OCI-LY1 (cell line): ENCODE results near the gene CEND1.

Source experiments
- H2AFZ ChIP-seq: fragments of 200-600 bp; sonication (generic), shearing (Covaris generic); 2 replicates; pipeline ENCODE4 v1.6.0; 2014; ENCODE audit warnings: antibody characterized with exemption, mild to moderate bottlenecking, low read length
- H3F3A ChIP-seq: fragments of 200-600 bp; sonication (generic), shearing (Covaris generic); 2 replicates; pipeline ENCODE4 v1.6.0; 2014; ENCODE audit warnings: mild to moderate bottlenecking, antibody characterized with exemption, low read length, moderate library complexity; ENCODE audit not compliant: insufficient read depth
- H3K27ac ChIP-seq: fragments of 200-600 bp; sonication (generic); 2 replicates; pipeline ENCODE4 v1.5.1; 2014; ENCODE audit warnings: low read length, mixed run types, mild to moderate bottlenecking, low read depth; ENCODE audit not compliant: poor library complexity, severe bottlenecking
- H3K27me3 ChIP-seq: fragments of 200-600 bp; sonication (generic); 2 replicates; pipeline ENCODE4 v1.6.0; 2014; ENCODE audit warnings: antibody characterized with exemption, mild to moderate bottlenecking, low read length, moderate library complexity; ENCODE audit not compliant: insufficient read depth
- H3K36me3 ChIP-seq: fragments of 200-600 bp; sonication (generic); 2 replicates; pipeline ENCODE4 v1.6.1; 2014; ENCODE audit warnings: mild to moderate bottlenecking, antibody characterized with exemption, low read length, moderate library complexity, mixed read lengths; ENCODE audit not compliant: insufficient read depth
- H3K4me1 ChIP-seq: fragments of 200-600 bp; sonication (generic); 2 replicates; pipeline ENCODE4 v1.5.1; 2014; ENCODE audit warnings: mild to moderate bottlenecking, low read length, moderate library complexity; ENCODE audit not compliant: insufficient read depth, severe bottlenecking
- H3K4me2 ChIP-seq: fragments of 200-600 bp; sonication (generic), shearing (Covaris generic); 2 replicates; pipeline ENCODE4 v1.6.1; 2014; ENCODE audit warnings: low read length
- H3K4me3 ChIP-seq: fragments of 200-600 bp; sonication (generic); 2 replicates; pipeline ENCODE4 v1.5.1; 2014; ENCODE audit warnings: low read length, low read depth, mild to moderate bottlenecking, mixed read lengths; ENCODE audit not compliant: poor library complexity, severe bottlenecking
- H3K79me2 ChIP-seq: fragments of 200-600 bp; shearing (Covaris generic); 2 replicates; pipeline ENCODE4 v1.6.1; 2016; ENCODE audit warnings: mixed run types, low read length, mixed read lengths; ENCODE audit not compliant: insufficient read depth
- H3K9ac ChIP-seq: fragments of 200-600 bp; sonication (generic), shearing (Covaris generic); 2 replicates; pipeline ENCODE4 v1.6.1; 2014; ENCODE audit warnings: mild to moderate bottlenecking, low read length, mixed read lengths
- H3K9me2 ChIP-seq: fragments of 200-600 bp; sonication (generic), shearing (Covaris generic); 2 replicates; pipeline ENCODE4 v1.6.1; 2014; ENCODE audit warnings: low read depth, mild to moderate bottlenecking, low read length, mixed read lengths
- H3K9me3 ChIP-seq: fragments of 200-600 bp; shearing (Covaris generic); 2 replicates; pipeline ENCODE4 v1.6.1; 2014; ENCODE audit warnings: low read length, mixed read lengths
- H4K20me1 ChIP-seq: fragments of 200-600 bp; sonication (generic), shearing (Covaris generic); 2 replicates; pipeline ENCODE4 v1.6.0; 2016; ENCODE audit warnings: mild to moderate bottlenecking, low read length; ENCODE audit not compliant: insufficient read depth
- CTCF ChIP-seq: fragments of 200-600 bp; sonication (generic), shearing (Covaris generic); IDR thresholded peaks from 2 replicates; pipeline ENCODE4 v1.5.1; 2017; ENCODE audit warnings: mild to moderate bottlenecking, antibody characterized with exemption, low read length, moderate library complexity, mixed read lengths
- EZH2 ChIP-seq: fragments of 200-600 bp; sonication (generic), shearing (Covaris generic); IDR thresholded peaks from 2 replicates; pipeline ENCODE4 v1.8.0; 2017; ENCODE audit warnings: borderline replicate concordance, mixed run types, mild to moderate bottlenecking, antibody characterized with exemption, low read length, moderate library complexity, mixed read lengths

The CEND1 gene

GRCh38 chr11:836274-836673 lies 46.4 kb upstream of the CEND1 start:
- Histone ChIP-seq H3K9ac (no peak overlapping the region), H3K9me3 (no peaks in the 10 kb centered on the region), H3K9me2 (no peaks in the 10 kb centered on the region), H3K36me3 (peaks cover 35% of the 10 kb centered on the region), H3K4me3 (no peak overlapping the region), H3K27me3 (peaks cover under 1% of the 10 kb centered on the region; the same call in 1 of the 2 replicates), H3F3A (no peaks in the 10 kb centered on the region), H2AFZ (no peak overlapping the region), H4K20me1 (no peaks in the 10 kb centered on the region), H3K79me2 (0 out of 2 replicates have a peak, but pooled peaks cover 2% of the 10 kb centered on the region), H3K4me1 (peaks cover 11% of the 10 kb centered on the region), H3K27ac (no peak overlapping the region), H3K4me2 (no peak overlapping the region)
- TF ChIP-seq EZH2 (no peak), CTCF (no peak)

GRCh38 chr11:834371-835316 lies 44.8 kb upstream of the CEND1 start:
- H3K4me2 ChIP-seq, result no peak overlapping the region
- no peak overlapping the region for H3K4me3 ChIP-seq
- H4K20me1 ChIP-seq, result no peaks in the 10 kb centered on the region
- H3K36me3 ChIP-seq, result peaks cover 22% of the 10 kb centered on the region
- no peak overlapping the region for H2AFZ ChIP-seq
- H3K27ac ChIP-seq, result no peak overlapping the region
- no peak overlapping the region for H3K9ac ChIP-seq
- TF ChIP-seq CTCF (no peak), EZH2 (no peak)
- H3K9me3 ChIP-seq, result no peaks in the 10 kb centered on the region
- H3F3A ChIP-seq, result no peaks in the 10 kb centered on the region
- peaks cover 7% of the 10 kb centered on the region for H3K27me3 ChIP-seq
- no peaks in the 10 kb centered on the region for H3K9me2 ChIP-seq
- no peaks in the 10 kb centered on the region for H3K79me2 ChIP-seq
- peaks cover 14% of the 10 kb centered on the region for H3K4me1 ChIP-seq

GRCh38 chr11:833849-834311 lies 44.0 kb upstream of the CEND1 start:
- H3K4me3 ChIP-seq, result no peak overlapping the region
- peaks cover 22% of the 10 kb centered on the region for H3K4me1 ChIP-seq
- H3K79me2 ChIP-seq, result no peaks in the 10 kb centered on the region
- peaks cover 13% of the 10 kb centered on the region for H3K27me3 ChIP-seq
- no peaks in the 10 kb centered on the region for H3K9me2 ChIP-seq
- no peak overlapping the region for H3K27ac ChIP-seq
- no peaks in the 10 kb centered on the region for H3K9me3 ChIP-seq
- peaks cover 15% of the 10 kb centered on the region for H3K36me3 ChIP-seq
- no peak overlapping the region for H3K4me2 ChIP-seq
- no peak for TF ChIP-seq EZH2
- TF ChIP-seq CTCF, result no peak
- H3K9ac ChIP-seq, result no peak overlapping the region
- no peaks in the 10 kb centered on the region for H4K20me1 ChIP-seq
- H2AFZ ChIP-seq, result no peak overlapping the region
- no peaks in the 10 kb centered on the region for H3F3A ChIP-seq
